HepG2 (cell line): ENCODE measurements around the gene PRKCE.

Source experiments
- CAMTA2 ChIP-seq: sonication (generic); formaldehyde crosslinking; IDR thresholded peaks from 2 replicates; pipeline ENCODE4 v1.4.0; 2020; ENCODE audit warnings: mild to moderate bottlenecking, missing genetic modification reagents, borderline replicate concordance
- CENPT ChIP-seq: sonication (generic); formaldehyde crosslinking; IDR thresholded peaks from 2 replicates; pipeline ENCODE4 v1.8.0; 2022; ENCODE audit warnings: low read depth, mild to moderate bottlenecking, moderate library complexity, missing genetic modification reagents
- EZH2 ChIP-seq: conservative IDR thresholded peaks from 2 replicates; pipeline ENCODE4 v1.6.1; 2012; ENCODE audit warnings: mild to moderate bottlenecking, low read depth, low read length, moderate library complexity
- HDAC2 ChIP-seq: sonication (generic); formaldehyde crosslinking; IDR thresholded peaks from 2 replicates; pipeline ENCODE4 v1.4.0; 2020; ENCODE audit warnings: missing genetic modification reagents
- KMT2B ChIP-seq: IDR thresholded peaks from 2 replicates; pipeline ENCODE4 v1.6.1; 2016; ENCODE audit warnings: missing genetic modification reagents, missing compliant biosample characterization
- PHB2 ChIP-seq: fragments of 450-650 bp; IDR thresholded peaks from 2 replicates; pipeline ENCODE4 v1.6.1; 2018; ENCODE audit not compliant: partially characterized antibody
- SP1 ChIP-seq, 2 experiments: fragments of 450-650 bp in 1 of 2; sonication (generic) in 1 of 2; formaldehyde crosslinking in 1 of 2; IDR thresholded peaks; 2 replicates each; pipeline versions ENCODE4 v1.4.0 to v1.6.1; 2016 to 2020; ENCODE audit warnings: missing genetic modification reagents in 1 of 2
- ZMYM3 ChIP-seq: sonication (generic); formaldehyde crosslinking; IDR thresholded peaks from 2 replicates; pipeline ENCODE4 v1.5.1; 2020; ENCODE audit warnings: mild to moderate bottlenecking, missing genetic modification reagents
- ZNF30 ChIP-seq: sonication (generic); formaldehyde crosslinking; IDR thresholded peaks from 2 replicates; pipeline ENCODE4 v1.5.0; 2020; ENCODE audit warnings: mild to moderate bottlenecking, missing genetic modification reagents
- ZNF530 ChIP-seq: sonication (generic); formaldehyde crosslinking; IDR thresholded peaks from 2 replicates; pipeline ENCODE4 v1.5.0; 2020; ENCODE audit warnings: low read depth, mild to moderate bottlenecking, missing genetic modification reagents
- TF ChIP-seq, protein P1 (sequence below): sonication (generic); formaldehyde crosslinking; IDR thresholded peaks from 2 replicates; pipeline ENCODE4 v1.5.0; 2020; ENCODE audit warnings: mild to moderate bottlenecking, missing genetic modification reagents, moderate library complexity
- TF ChIP-seq, protein P2 (sequence below): sonication (generic); formaldehyde crosslinking; IDR thresholded peaks from 2 replicates; pipeline ENCODE4 v1.5.0; 2020; ENCODE audit warnings: mild to moderate bottlenecking, missing genetic modification reagents, borderline replicate concordance
- TF ChIP-seq, protein P3 (sequence below): sonication (generic); formaldehyde crosslinking; IDR thresholded peaks from 2 replicates; pipeline ENCODE4 v1.4.0; 2020; ENCODE audit warnings: missing genetic modification reagents

DNA sequence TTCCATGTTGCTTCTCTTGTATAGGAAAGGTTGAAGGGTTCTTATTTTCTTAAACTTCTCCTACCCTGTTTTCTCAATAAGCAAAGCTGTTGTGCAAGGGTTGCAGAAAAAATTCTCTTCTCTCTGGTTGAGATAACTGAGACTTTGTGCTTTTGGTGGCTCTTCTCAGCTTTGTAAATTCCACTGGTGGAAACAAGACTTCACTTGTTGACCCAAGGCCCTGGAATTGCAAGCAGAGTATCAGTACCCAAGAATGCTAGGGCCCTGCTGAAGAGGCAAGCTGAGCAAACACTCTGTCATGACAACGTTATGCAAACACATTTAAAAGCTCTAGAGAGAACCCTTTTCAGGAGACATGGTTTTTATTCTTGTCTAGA lies 351.0 kb downstream of the PRKCE start:
- TF ChIP-seq HDAC2 (CRISPR knock-in tag) (peak; percentile 65), ZNF530 (CRISPR knock-in tag) (no peak), SP1 (IDR thresholded peaks at IDR 0.05) (no peak), SP1 (CRISPR knock-in tag; IDR thresholded peaks at IDR 0.05) (no peak), CAMTA2 (CRISPR knock-in tag) (no peak), KMT2B (CRISPR knock-in tag) (no peak), PHB2 (no peak), ZMYM3 (CRISPR knock-in tag) (no peak), EZH2 (no peak), ZNF30 (CRISPR knock-in tag) (no peak), CENPT (CRISPR knock-in tag) (no peak)
- TF ChIP-seq, protein P1, sequence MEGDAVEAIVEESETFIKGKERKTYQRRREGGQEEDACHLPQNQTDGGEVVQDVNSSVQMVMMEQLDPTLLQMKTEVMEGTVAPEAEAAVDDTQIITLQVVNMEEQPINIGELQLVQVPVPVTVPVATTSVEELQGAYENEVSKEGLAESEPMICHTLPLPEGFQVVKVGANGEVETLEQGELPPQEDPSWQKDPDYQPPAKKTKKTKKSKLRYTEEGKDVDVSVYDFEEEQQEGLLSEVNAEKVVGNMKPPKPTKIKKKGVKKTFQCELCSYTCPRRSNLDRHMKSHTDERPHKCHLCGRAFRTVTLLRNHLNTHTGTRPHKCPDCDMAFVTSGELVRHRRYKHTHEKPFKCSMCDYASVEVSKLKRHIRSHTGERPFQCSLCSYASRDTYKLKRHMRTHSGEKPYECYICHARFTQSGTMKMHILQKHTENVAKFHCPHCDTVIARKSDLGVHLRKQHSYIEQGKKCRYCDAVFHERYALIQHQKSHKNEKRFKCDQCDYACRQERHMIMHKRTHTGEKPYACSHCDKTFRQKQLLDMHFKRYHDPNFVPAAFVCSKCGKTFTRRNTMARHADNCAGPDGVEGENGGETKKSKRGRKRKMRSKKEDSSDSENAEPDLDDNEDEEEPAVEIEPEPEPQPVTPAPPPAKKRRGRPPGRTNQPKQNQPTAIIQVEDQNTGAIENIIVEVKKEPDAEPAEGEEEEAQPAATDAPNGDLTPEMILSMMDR (CRISPR knock-in tag), result no peak
- TF ChIP-seq, protein P2, sequence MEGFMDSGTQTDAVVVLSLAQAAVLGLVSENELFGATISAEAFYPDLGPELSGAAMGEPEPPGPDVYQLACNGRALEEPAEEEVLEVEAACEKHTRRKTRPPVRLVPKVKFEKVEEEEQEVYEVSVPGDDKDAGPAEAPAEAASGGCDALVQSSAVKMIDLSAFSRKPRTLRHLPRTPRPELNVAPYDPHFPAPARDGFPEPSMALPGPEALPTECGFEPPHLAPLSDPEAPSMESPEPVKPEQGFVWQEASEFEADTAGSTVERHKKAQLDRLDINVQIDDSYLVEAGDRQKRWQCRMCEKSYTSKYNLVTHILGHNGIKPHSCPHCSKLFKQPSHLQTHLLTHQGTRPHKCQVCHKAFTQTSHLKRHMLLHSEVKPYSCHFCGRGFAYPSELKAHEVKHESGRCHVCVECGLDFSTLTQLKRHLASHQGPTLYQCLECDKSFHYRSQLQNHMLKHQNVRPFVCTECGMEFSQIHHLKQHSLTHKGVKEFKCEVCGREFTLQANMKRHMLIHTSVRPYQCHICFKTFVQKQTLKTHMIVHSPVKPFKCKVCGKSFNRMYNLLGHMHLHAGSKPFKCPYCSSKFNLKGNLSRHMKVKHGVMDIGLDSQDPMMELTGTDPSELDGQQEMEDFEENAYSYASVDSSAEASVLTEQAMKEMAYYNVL (CRISPR knock-in tag), result no peak
- TF ChIP-seq, protein P3, sequence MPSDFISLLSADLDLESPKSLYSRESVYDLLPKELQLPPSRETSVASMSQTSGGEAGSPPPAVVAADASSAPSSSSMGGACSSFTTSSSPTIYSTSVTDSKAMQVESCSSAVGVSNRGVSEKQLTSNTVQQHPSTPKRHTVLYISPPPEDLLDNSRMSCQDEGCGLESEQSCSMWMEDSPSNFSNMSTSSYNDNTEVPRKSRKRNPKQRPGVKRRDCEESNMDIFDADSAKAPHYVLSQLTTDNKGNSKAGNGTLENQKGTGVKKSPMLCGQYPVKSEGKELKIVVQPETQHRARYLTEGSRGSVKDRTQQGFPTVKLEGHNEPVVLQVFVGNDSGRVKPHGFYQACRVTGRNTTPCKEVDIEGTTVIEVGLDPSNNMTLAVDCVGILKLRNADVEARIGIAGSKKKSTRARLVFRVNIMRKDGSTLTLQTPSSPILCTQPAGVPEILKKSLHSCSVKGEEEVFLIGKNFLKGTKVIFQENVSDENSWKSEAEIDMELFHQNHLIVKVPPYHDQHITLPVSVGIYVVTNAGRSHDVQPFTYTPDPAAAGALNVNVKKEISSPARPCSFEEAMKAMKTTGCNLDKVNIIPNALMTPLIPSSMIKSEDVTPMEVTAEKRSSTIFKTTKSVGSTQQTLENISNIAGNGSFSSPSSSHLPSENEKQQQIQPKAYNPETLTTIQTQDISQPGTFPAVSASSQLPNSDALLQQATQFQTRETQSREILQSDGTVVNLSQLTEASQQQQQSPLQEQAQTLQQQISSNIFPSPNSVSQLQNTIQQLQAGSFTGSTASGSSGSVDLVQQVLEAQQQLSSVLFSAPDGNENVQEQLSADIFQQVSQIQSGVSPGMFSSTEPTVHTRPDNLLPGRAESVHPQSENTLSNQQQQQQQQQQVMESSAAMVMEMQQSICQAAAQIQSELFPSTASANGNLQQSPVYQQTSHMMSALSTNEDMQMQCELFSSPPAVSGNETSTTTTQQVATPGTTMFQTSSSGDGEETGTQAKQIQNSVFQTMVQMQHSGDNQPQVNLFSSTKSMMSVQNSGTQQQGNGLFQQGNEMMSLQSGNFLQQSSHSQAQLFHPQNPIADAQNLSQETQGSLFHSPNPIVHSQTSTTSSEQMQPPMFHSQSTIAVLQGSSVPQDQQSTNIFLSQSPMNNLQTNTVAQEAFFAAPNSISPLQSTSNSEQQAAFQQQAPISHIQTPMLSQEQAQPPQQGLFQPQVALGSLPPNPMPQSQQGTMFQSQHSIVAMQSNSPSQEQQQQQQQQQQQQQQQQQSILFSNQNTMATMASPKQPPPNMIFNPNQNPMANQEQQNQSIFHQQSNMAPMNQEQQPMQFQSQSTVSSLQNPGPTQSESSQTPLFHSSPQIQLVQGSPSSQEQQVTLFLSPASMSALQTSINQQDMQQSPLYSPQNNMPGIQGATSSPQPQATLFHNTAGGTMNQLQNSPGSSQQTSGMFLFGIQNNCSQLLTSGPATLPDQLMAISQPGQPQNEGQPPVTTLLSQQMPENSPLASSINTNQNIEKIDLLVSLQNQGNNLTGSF, result no peak
